Measurements from ENCODE around the gene SLCO2B1.

- TF ChIP-seq EP300 (IDR thresholded peaks at IDR 0.05) (no peak), CTCF (IDR thresholded peaks at IDR 0.05) (no peak)
Measured at GRCh38 chr11:75126564-75126963, 24.3 kb upstream of the SLCO2B1 start.

Data from tibial nerve (tissue), 4 donors.